GM23248 (cell line): ENCODE results near the gene ITK.

ENCODE experiments used
- EZH2 ChIP-seq: fragments of 200-600 bp; sonication (generic); IDR thresholded peaks from 2 replicates; pipeline ENCODE4 v1.6.1; 2018; ENCODE audit warnings: antibody characterized with exemption, mild to moderate bottlenecking; ENCODE audit not compliant: insufficient read depth, poor library complexity, severe bottlenecking
- EZH2phosphoT487 ChIP-seq: fragments of 200-600 bp; sonication (generic); IDR thresholded peaks from 2 replicates; pipeline ENCODE4 v1.6.1; 2018; ENCODE audit warnings: antibody characterized with exemption, moderate library complexity, mild to moderate bottlenecking, low read depth; ENCODE audit not compliant: insufficient read depth

- TF ChIP-seq EZH2, result no peak
- no peak for TF ChIP-seq EZH2phosphoT487
These were observed 21.4 kb upstream of the ITK start for GRCh38 chr5:157159209-157159751.
